IMR-90 (cell line): ENCODE results near the gene LRPPRC. TPM values are rescaled to one million over a fixed set of nuclear protein-coding genes. Genes with fewer than 3 reads are reported as not detected.

ENCODE experiments used
- ATAC-seq: fragments of 200-7000 bp; cut with Tn5 transposase; 2 replicates; pipeline ENCODE4 v1.9.1; 2020; ENCODE audit warnings: low read depth, mild to moderate bottlenecking, moderate library complexity
- BruUV-seq: library from RNA; stranded (reverse); fragments of 400-500 nt; replicated peaks from 2 replicates; lab custom pipeline; 2021; lab: Mats Ljungman, UMichigan
- CTCF ChIA-PET: fragments of 300-600 bp; formaldehyde crosslinking; extraction: SDS; loops from one replicate; lab custom pipeline; 2021; ENCODE audit warnings: antibody characterized with exemption; lab: Yijun Ruan, JAX
- POLR2A ChIA-PET: fragments of 300-600 bp; sonication (Branson Sonifier 250); formaldehyde crosslinking; loops from one replicate; lab custom pipeline; 2022; ENCODE audit warnings: antibody characterized with exemption; ENCODE audit not compliant: unreplicated experiment; lab: Charles Lee
- DNase-seq: peaks from one replicate; pipeline ENCODE4 v3.0.0; 2013
- H2AFZ ChIP-seq: replicated peaks from 2 replicates; pipeline ENCODE3; 2013; ENCODE audit warnings: low read length, mild to moderate bottlenecking; ENCODE audit not compliant: poor library complexity
- H2AK5ac ChIP-seq: 2 replicates; pipeline ENCODE4 v1.6.1; 2013; ENCODE audit warnings: low read depth, low read length, inconsistent platforms
- H2AK9ac ChIP-seq: replicated peaks from 2 replicates; pipeline ENCODE3; 2013; ENCODE audit warnings: mild to moderate bottlenecking, low read depth, low read length, moderate library complexity; ENCODE audit not compliant: poor library complexity
- H2BK120ac ChIP-seq: 2 replicates; pipeline ENCODE4 v1.6.1; 2013; ENCODE audit warnings: low read depth, low read length, inconsistent platforms
- H2BK15ac ChIP-seq: 3 replicates; pipeline ENCODE4 v1.6.1; 2013; ENCODE audit warnings: low read depth, low read length, inconsistent platforms
- H2BK20ac ChIP-seq: 2 replicates; pipeline ENCODE4 v1.6.1; 2013; ENCODE audit warnings: low read depth, mild to moderate bottlenecking, inconsistent platforms, low read length, moderate library complexity
- H2BK5ac ChIP-seq: 2 replicates; pipeline ENCODE4 v1.6.1; 2013; ENCODE audit warnings: mild to moderate bottlenecking, low read depth, low read length, inconsistent platforms; ENCODE audit not compliant: poor library complexity, severe bottlenecking
- H3K14ac ChIP-seq: replicated peaks from 2 replicates; pipeline ENCODE4 v1.6.1; 2013; ENCODE audit warnings: low read depth, low read length, inconsistent platforms
- H3K18ac ChIP-seq: 2 replicates; pipeline ENCODE4 v1.6.1; 2013; ENCODE audit warnings: low read depth, low read length, control low read depth
- H3K23ac ChIP-seq: 2 replicates; pipeline ENCODE4 v1.6.1; 2013; ENCODE audit warnings: low read depth, low read length, inconsistent platforms
- H3K27ac ChIP-seq: 2 replicates; pipeline ENCODE4 v1.5.1; 2013; ENCODE audit warnings: mild to moderate bottlenecking, control low read depth, low read length; ENCODE audit not compliant: insufficient read depth
- H3K27me3 ChIP-seq: 2 replicates; pipeline ENCODE4 v1.6.1; 2013; ENCODE audit warnings: low read length; ENCODE audit not compliant: control insufficient read depth, insufficient read depth
- H3K36me3 ChIP-seq: 2 replicates; pipeline ENCODE4 v1.6.1; 2013; ENCODE audit warnings: low read length, mixed read lengths; ENCODE audit not compliant: control insufficient read depth, insufficient read depth
- H3K4ac ChIP-seq: 2 replicates; pipeline ENCODE4 v1.6.1; 2013; ENCODE audit warnings: low read depth, low read length, inconsistent platforms
- H3K4me1 ChIP-seq: 2 replicates; pipeline ENCODE4 v1.6.1; 2013; ENCODE audit warnings: low read length, mixed read lengths; ENCODE audit not compliant: control insufficient read depth, insufficient read depth
- H3K4me2 ChIP-seq: 2 replicates; pipeline ENCODE4 v1.6.1; 2013; ENCODE audit warnings: low read depth, mild to moderate bottlenecking, control low read depth, low read length, moderate library complexity
- H3K4me3 ChIP-seq: 2 replicates; pipeline ENCODE4 v1.5.1; 2013; ENCODE audit warnings: low read depth, mild to moderate bottlenecking, control low read depth, low read length, moderate library complexity; ENCODE audit not compliant: insufficient read depth
- H3K56ac ChIP-seq: 2 replicates; pipeline ENCODE4 v1.6.1; 2013; ENCODE audit warnings: low read length, inconsistent platforms; ENCODE audit not compliant: insufficient read depth; ENCODE audit errors: extremely low read depth
- H3K79me1 ChIP-seq, 2 experiments: 2 replicates each; pipeline ENCODE4 v1.6.1; 2013; ENCODE audit warnings: low read length in 2 of 2, inconsistent platforms in 1 of 2, low read depth in 1 of 2
- H3K9ac ChIP-seq: 2 replicates; pipeline ENCODE4 v1.6.1; 2013; ENCODE audit warnings: low read depth, low read length, control low read depth
- H3K9me1 ChIP-seq: 2 replicates; pipeline ENCODE4 v1.6.1; 2013; ENCODE audit warnings: low read length, inconsistent platforms; ENCODE audit not compliant: insufficient read depth
- H3K9me3 ChIP-seq: 2 replicates; pipeline ENCODE4 v1.6.1; 2013; ENCODE audit warnings: low read length; ENCODE audit not compliant: control insufficient read depth, insufficient read depth
- H4K20me1 ChIP-seq: 2 replicates; pipeline ENCODE4 v1.6.1; 2013; ENCODE audit warnings: low read length, inconsistent platforms; ENCODE audit not compliant: insufficient read depth
- H4K5ac ChIP-seq: 2 replicates; pipeline ENCODE4 v1.6.1; 2013; ENCODE audit warnings: mild to moderate bottlenecking, low read depth, low read length, control low read depth
- H4K8ac ChIP-seq, 2 experiments: 2 replicates each; pipeline ENCODE4 v1.6.1; 2013; ENCODE audit warnings: low read depth in 2 of 2, low read length in 2 of 2, control low read depth in 1 of 2, inconsistent platforms in 1 of 2
- H4K91ac ChIP-seq: 2 replicates; pipeline ENCODE4 v1.6.1; 2013; ENCODE audit warnings: low read depth, low read length, inconsistent platforms; ENCODE audit not compliant: insufficient read depth
- BHLHE40 ChIP-seq: fragments of 150-350 bp; IDR thresholded peaks from 2 replicates; pipeline ENCODE4 v1.6.1; 2016; ENCODE audit warnings: mild to moderate bottlenecking, low read depth, low read length
- CHD1 ChIP-seq: IDR thresholded peaks from 2 replicates; pipeline ENCODE4 v1.6.1; 2012; ENCODE audit warnings: low read depth, low read length, improper control_type of control experiment
- FOS ChIP-seq: fragments of 150-350 bp; IDR thresholded peaks from 2 replicates; pipeline ENCODE4 v1.6.1; 2016; ENCODE audit warnings: low read depth, low read length
- MAFK ChIP-seq: IDR thresholded peaks from 2 replicates; pipeline ENCODE4 v1.6.1; 2012; ENCODE audit warnings: low read depth, low read length, improper control_type of control experiment
- MAZ ChIP-seq: IDR thresholded peaks from 2 replicates; pipeline ENCODE4 v1.6.1; 2012; ENCODE audit warnings: low read depth, mild to moderate bottlenecking, low read length, improper control_type of control experiment, moderate library complexity, borderline replicate concordance
- MXI1 ChIP-seq: IDR thresholded peaks from 2 replicates; pipeline ENCODE4 v1.6.1; 2012; ENCODE audit warnings: low read depth, mild to moderate bottlenecking, low read length, moderate library complexity, borderline replicate concordance
- POLR2A ChIP-seq: IDR thresholded peaks from 2 replicates; pipeline ENCODE4 v1.6.1; 2012; ENCODE audit warnings: mild to moderate bottlenecking, low read depth, low read length
- RAD21 ChIP-seq: IDR thresholded peaks from 2 replicates; pipeline ENCODE4 v1.6.1; 2012; ENCODE audit warnings: low read length, improper control_type of control experiment
- RCOR1 ChIP-seq: IDR thresholded peaks from 2 replicates; pipeline ENCODE4 v1.6.1; 2012; ENCODE audit warnings: mild to moderate bottlenecking, low read length, improper control_type of control experiment; ENCODE audit not compliant: insufficient replicate concordance
- USF2 ChIP-seq: fragments of 150-350 bp; IDR thresholded peaks from 2 replicates; pipeline ENCODE4 v1.6.1; 2017; ENCODE audit warnings: mild to moderate bottlenecking, antibody characterized with exemption, low read length, low read depth
- WGBS, 2 experiments: methylation state at CpG; one replicate each; pipeline versions ENCODE4 v1.1.5 to v1.1.7; 2013; ENCODE audit warnings: missing lambda C conversion rate in 2 of 2; ENCODE audit not compliant: insufficient read length in 1 of 2; ENCODE audit errors: extremely low coverage in 2 of 2; 5-methylcytosine and 5-hydroxymethylcytosine counted together
- dilution Hi-C: fragments of 300-500 bp; cut with HindIII; formaldehyde crosslinking; loops from one replicate; pipeline ENCODE4 v1.14.3; 2018; ENCODE audit warnings: low sequenced_read_pairs; ENCODE audit not compliant: unreplicated experiment
- in situ Hi-C: fragments of 300-500 bp; cut with MboI; formaldehyde crosslinking; loops from 3 replicates; pipeline ENCODE4 v1.14.3; 2019; ENCODE audit warnings: low sequenced_read_pairs, inconsistent platforms, mixed read lengths
- intact Hi-C: fragments of 100-400 bp; cut with micrococcal nuclease; formaldehyde crosslinking; loops from 2 replicates; pipeline ENCODE4 v1.10.0; 2022
- polyA plus RNA-seq, 3 experiments: library from polyadenylated mRNA; depleted of rRNA; stranded (reverse); fragments of >200 nt; gene quantifications; 2 replicates each; pipeline ENCODE4 v1.2.3, GENCODE V29; 2012; ENCODE audit warnings: low replicate concordance in 1 of 3
- total RNA-seq: library from RNA; depleted of rRNA; stranded (reverse); fragments of >200 nt; gene quantifications from 2 replicates; pipeline ENCODE4 v1.2.3, GENCODE V29; 2012
- TF ChIP-seq, protein P1 (sequence below): fragments of 150-350 bp; IDR thresholded peaks from 2 replicates; pipeline ENCODE4 v1.6.1; 2016; ENCODE audit warnings: low read depth, mild to moderate bottlenecking, low read length, moderate library complexity, borderline replicate concordance

LRPPRC gene
- total and polyA plus RNA-seq, 2 of the 4 experiments (the other 2 are of a cell fraction) = 30.4 to 36.0 TPM

- ChIA-PET CTCF (no interaction called here), POLR2A (no interaction called here)
- ATAC-seq = no peak
- no peak for DNase-seq
- no peak overlapping the region for H3K56ac ChIP-seq
- H3K4me3 ChIP-seq = no peak overlapping the region
- no peak overlapping the region for H4K5ac ChIP-seq
- no CpG with 5 or more reads among the region's 3 CpGs for WGBS, 2 experiments
- no peak overlapping the region for H2BK120ac ChIP-seq
- intact Hi-C loops (loop anchor here (5.0 kb wide), 3 partner anchors 36 to 329 kb away; no protein-coding TSS in a partner anchor), dilution Hi-C loops (no loop called here), in situ Hi-C loops (no loop called here)
- H3K79me1 ChIP-seq = peaks cover 6 to 8% of the 10 kb centered on the region in 2 experiments; a peak in 3 of 4 replicates
- no peak overlapping the region for H3K18ac ChIP-seq
- H2BK5ac ChIP-seq = no peak overlapping the region
- H3K27me3 ChIP-seq = no peaks in the 10 kb centered on the region
- no peak overlapping the region for H2AK9ac ChIP-seq
- H2BK20ac ChIP-seq = no peak overlapping the region
- TF ChIP-seq RCOR1 = no peak
- no peak for TF ChIP-seq FOS
- no peak for TF ChIP-seq CHD1
- TF ChIP-seq MAFK = no peak
- TF ChIP-seq, protein P1, sequence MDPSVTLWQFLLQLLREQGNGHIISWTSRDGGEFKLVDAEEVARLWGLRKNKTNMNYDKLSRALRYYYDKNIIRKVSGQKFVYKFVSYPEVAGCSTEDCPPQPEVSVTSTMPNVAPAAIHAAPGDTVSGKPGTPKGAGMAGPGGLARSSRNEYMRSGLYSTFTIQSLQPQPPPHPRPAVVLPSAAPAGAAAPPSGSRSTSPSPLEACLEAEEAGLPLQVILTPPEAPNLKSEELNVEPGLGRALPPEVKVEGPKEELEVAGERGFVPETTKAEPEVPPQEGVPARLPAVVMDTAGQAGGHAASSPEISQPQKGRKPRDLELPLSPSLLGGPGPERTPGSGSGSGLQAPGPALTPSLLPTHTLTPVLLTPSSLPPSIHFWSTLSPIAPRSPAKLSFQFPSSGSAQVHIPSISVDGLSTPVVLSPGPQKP = no peak
- no peak for TF ChIP-seq RAD21
- no peak for TF ChIP-seq POLR2A
- no peak for TF ChIP-seq MAZ
- TF ChIP-seq BHLHE40 = no peak
- TF ChIP-seq MXI1 = no peak
- no peak for TF ChIP-seq USF2
- H3K9me3 ChIP-seq = no peaks in the 10 kb centered on the region
- H2BK15ac ChIP-seq = no peak overlapping the region
- H4K20me1 ChIP-seq = no peaks in the 10 kb centered on the region
- H3K4me1 ChIP-seq = 0 out of 2 replicates have a peak, but pooled peaks cover 2% of the 10 kb centered on the region
- H3K14ac ChIP-seq = no peak overlapping the region
- no peak overlapping the region for H3K23ac ChIP-seq
- no peak overlapping the region for H2AK5ac ChIP-seq
- H2AFZ ChIP-seq = no peak overlapping the region
- H3K9me1 ChIP-seq = no peaks in the 10 kb centered on the region
- no peak overlapping the region for H4K91ac ChIP-seq
- H3K27ac ChIP-seq = no peak overlapping the region
- peaks cover 6% of the 10 kb centered on the region; the same call in 1 of the 2 replicates for H3K36me3 ChIP-seq
- H3K9ac ChIP-seq = no peak overlapping the region
- no peak overlapping the region for H3K4ac ChIP-seq
- no TSS peak for BruUV-seq
- no peak overlapping the region for H3K4me2 ChIP-seq
- no peak overlapping the region for H4K8ac ChIP-seq
These were observed 54.4 kb downstream of the LRPPRC start for GRCh38 chr2:43941359-43941758.
